Measurements from ENCODE around the gene FGF18.
"Not testable (repeated sequence)": the region's sequence is repeated elsewhere in the genome, so short reads cannot be mapped to it uniquely, and the experiment has no call there.

The FGF18 gene

DNA sequence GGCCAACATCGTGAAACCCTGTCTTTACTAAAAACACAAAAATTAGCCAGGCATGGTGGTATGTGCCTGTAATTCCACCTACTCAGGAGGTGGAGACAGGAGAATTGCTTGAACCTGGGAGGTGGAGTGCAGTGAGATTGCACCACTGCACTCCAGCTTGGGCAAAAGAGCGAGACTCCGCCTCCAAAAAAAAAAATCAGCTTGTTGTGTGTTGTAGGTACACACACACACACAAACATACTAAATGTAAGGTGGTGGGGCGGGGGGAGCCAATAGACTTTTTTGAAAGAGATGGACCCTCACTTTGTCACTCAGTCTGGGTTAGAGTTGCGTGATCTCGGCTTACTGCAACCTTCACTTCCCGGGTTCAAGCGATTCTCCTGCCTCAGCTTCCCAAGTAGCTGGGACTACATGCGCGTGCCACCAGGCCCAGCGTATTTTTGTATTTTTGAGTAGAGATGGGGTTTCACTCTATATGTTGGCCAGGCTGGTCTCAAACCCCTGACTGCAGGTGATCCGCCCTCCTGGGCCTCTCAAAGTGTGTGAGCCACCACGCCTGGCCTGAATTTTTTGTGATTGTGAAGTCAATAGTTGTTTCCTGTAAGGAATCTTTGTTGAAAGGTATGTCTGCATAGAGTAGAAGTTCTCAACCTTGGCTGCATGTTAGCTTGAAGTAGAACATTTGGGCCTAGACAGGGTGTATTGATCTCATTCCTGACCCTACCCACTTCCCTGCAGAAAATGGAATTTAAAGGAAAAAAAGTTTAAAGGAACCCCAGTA lies 18.1 kb upstream of the FGF18 start:
- H3K27ac ChIP-seq (ENCODE audit: low read depth, low read length): no peak overlapping the region
- no peak for TF ChIP-seq EZH2phosphoT487 (conservative IDR thresholded peaks at IDR 0.05; ENCODE audit: low read length)
- TF ChIP-seq, protein P1, sequence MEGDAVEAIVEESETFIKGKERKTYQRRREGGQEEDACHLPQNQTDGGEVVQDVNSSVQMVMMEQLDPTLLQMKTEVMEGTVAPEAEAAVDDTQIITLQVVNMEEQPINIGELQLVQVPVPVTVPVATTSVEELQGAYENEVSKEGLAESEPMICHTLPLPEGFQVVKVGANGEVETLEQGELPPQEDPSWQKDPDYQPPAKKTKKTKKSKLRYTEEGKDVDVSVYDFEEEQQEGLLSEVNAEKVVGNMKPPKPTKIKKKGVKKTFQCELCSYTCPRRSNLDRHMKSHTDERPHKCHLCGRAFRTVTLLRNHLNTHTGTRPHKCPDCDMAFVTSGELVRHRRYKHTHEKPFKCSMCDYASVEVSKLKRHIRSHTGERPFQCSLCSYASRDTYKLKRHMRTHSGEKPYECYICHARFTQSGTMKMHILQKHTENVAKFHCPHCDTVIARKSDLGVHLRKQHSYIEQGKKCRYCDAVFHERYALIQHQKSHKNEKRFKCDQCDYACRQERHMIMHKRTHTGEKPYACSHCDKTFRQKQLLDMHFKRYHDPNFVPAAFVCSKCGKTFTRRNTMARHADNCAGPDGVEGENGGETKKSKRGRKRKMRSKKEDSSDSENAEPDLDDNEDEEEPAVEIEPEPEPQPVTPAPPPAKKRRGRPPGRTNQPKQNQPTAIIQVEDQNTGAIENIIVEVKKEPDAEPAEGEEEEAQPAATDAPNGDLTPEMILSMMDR (IDR thresholded peaks at IDR 0.05; ENCODE audit: insufficient read depth, low read length, poor library complexity, severe bottlenecking): no peak
- H3K36me3 ChIP-seq (ENCODE audit: low read length): peaks cover 46% of the 10 kb centered on the region
- H3K9me3 ChIP-seq (ENCODE audit: insufficient read depth, low read length): no peaks in the 10 kb centered on the region
- H3K9ac ChIP-seq (ENCODE audit: low read length): no peak overlapping the region
- H3K27me3 ChIP-seq (ENCODE audit: low read length): no peaks in the 10 kb centered on the region
- peaks cover 25% of the 10 kb centered on the region for H3F3A ChIP-seq (ENCODE audit: insufficient read depth)
- no peaks in the 10 kb centered on the region for H3K9me2 ChIP-seq (replicated peaks; ENCODE audit: insufficient read depth, low read length)
- no peak overlapping the region for H3K4me3 ChIP-seq (ENCODE audit: insufficient read depth, low read length, poor library complexity, severe bottlenecking)
- H4K20me1 ChIP-seq (ENCODE audit: low read depth, low read length): peaks cover 64% of the 10 kb centered on the region
- peaks cover 58% of the 10 kb centered on the region for H3K79me2 ChIP-seq (ENCODE audit: insufficient read depth, low read length)
- H2AFZ ChIP-seq (ENCODE audit: low read depth, low read length, severe bottlenecking): no peak overlapping the region
- H3K4me2 ChIP-seq (ENCODE audit: low read depth, low read length, poor library complexity, severe bottlenecking): no peak overlapping the region

DNA sequence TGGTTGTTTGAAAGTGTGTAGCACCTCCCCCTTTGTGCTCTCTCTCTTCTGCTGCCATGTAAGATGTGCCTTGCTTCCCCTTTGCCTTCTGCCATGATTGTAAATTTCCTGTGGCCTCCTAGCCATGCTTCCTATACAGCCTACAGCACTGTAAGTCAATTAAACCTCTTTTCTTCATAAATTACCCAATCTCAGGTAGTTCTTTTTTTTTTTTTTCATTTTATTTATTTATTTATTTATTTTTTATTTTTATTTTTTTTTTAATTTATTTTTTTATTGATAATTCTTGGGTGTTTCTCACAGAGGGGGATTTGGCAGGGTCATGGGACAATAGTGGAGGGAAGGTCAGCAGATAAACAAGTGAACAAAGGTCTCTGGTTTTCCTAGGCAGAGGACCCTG lies 16.7 kb upstream of the FGF18 start:
- H3K9ac ChIP-seq (ENCODE audit: low read length); H3K4me3 ChIP-seq (ENCODE audit: insufficient read depth, low read length, poor library complexity, severe bottlenecking); H3K9me2 ChIP-seq (replicated peaks; ENCODE audit: insufficient read depth, low read length); H3K4me2 ChIP-seq (ENCODE audit: low read depth, low read length, poor library complexity, severe bottlenecking); H3K27me3 ChIP-seq (ENCODE audit: low read length); H3K27ac ChIP-seq (ENCODE audit: low read depth, low read length); H2AFZ ChIP-seq (ENCODE audit: low read depth, low read length, severe bottlenecking); H3K9me3 ChIP-seq (ENCODE audit: insufficient read depth, low read length): not testable (repeated sequence)
- H3K79me2 ChIP-seq (ENCODE audit: insufficient read depth, low read length): peaks cover 47% of the 10 kb centered on the region
- H3F3A ChIP-seq (ENCODE audit: insufficient read depth): peaks cover 39% of the 10 kb centered on the region
- peaks cover 65% of the 10 kb centered on the region for H4K20me1 ChIP-seq (ENCODE audit: low read depth, low read length)
- H3K36me3 ChIP-seq (ENCODE audit: low read length): peaks cover 51% of the 10 kb centered on the region

DNA sequence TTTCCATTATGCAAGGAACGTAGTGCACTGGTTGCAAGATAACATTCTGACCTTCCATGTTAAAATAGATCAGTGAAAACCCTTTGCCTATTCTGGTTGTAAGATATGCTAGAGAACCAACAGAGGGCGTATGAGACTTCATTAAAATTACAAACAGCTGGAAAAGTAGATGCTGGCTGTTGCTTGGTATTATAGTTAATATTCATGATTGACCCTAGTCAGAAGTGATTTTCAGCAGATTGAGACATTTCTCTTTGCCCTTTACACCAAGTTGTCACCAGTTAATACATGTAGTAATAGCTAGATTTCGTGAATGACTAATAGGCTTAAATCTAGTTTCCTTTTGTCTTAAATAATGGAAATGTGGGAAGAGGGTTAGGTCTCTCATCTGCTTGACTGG lies 13.8 kb upstream of the FGF18 start:
- TF ChIP-seq EZH2phosphoT487 (conservative IDR thresholded peaks at IDR 0.05; ENCODE audit: low read length): no peak
- TF ChIP-seq, protein P1 (IDR thresholded peaks at IDR 0.05; ENCODE audit: insufficient read depth, low read length, poor library complexity, severe bottlenecking): no peak
- H3K36me3 ChIP-seq (ENCODE audit: low read length): peaks cover 58% of the 10 kb centered on the region
- no peaks in the 10 kb centered on the region for H3K27me3 ChIP-seq (ENCODE audit: low read length)
- no peaks in the 10 kb centered on the region for H3K9me2 ChIP-seq (replicated peaks; ENCODE audit: insufficient read depth, low read length)
- H2AFZ ChIP-seq (ENCODE audit: low read depth, low read length, severe bottlenecking): no peak overlapping the region
- H4K20me1 ChIP-seq (ENCODE audit: low read depth, low read length): peaks cover 62% of the 10 kb centered on the region
- no peak overlapping the region for H3K4me2 ChIP-seq (ENCODE audit: low read depth, low read length, poor library complexity, severe bottlenecking)
- H3K4me3 ChIP-seq (ENCODE audit: insufficient read depth, low read length, poor library complexity, severe bottlenecking): no peak overlapping the region
- no peak overlapping the region for H3K27ac ChIP-seq (ENCODE audit: low read depth, low read length)
- peaks cover 53% of the 10 kb centered on the region for H3F3A ChIP-seq (ENCODE audit: insufficient read depth)
- no peaks in the 10 kb centered on the region for H3K9me3 ChIP-seq (ENCODE audit: insufficient read depth, low read length)
- H3K9ac ChIP-seq (ENCODE audit: low read length): no peak overlapping the region
- H3K79me2 ChIP-seq (ENCODE audit: insufficient read depth, low read length): peaks cover 29% of the 10 kb centered on the region

DNA sequence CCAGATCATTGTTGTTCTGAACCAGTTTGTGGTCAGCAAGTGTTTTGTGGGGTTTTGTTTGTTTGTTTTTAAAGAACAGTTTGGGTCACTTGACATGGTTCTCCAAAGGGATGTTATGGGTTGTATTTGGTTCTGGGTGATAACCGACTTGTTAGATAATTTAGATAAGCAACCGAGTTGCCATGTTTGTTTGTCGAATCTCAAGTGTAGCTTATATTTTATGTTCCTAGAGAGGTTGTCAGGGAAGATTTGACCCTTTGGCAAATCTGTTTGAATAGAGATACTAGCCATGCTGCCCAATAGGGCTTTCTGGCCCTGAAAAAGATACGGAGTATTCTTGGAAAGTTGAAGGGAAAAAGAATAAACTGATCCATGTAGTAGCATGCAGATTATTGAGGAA lies 12.2 kb upstream of the FGF18 start:
- no peaks in the 10 kb centered on the region for H3K27me3 ChIP-seq (ENCODE audit: low read length)
- no peaks in the 10 kb centered on the region for H3K9me2 ChIP-seq (replicated peaks; ENCODE audit: insufficient read depth, low read length)
- H3F3A ChIP-seq (ENCODE audit: insufficient read depth): peaks cover 67% of the 10 kb centered on the region
- H3K27ac ChIP-seq (ENCODE audit: low read depth, low read length): no peak overlapping the region
- no peak overlapping the region for H3K9ac ChIP-seq (ENCODE audit: low read length)
- TF ChIP-seq, protein P1 (IDR thresholded peaks at IDR 0.05; ENCODE audit: insufficient read depth, low read length, poor library complexity, severe bottlenecking): no peak
- no peak for TF ChIP-seq EZH2phosphoT487 (conservative IDR thresholded peaks at IDR 0.05; ENCODE audit: low read length)
- H2AFZ ChIP-seq (ENCODE audit: low read depth, low read length, severe bottlenecking): no peak overlapping the region
- no peaks in the 10 kb centered on the region for H3K9me3 ChIP-seq (ENCODE audit: insufficient read depth, low read length)
- H4K20me1 ChIP-seq (ENCODE audit: low read depth, low read length): peaks cover 56% of the 10 kb centered on the region
- H3K79me2 ChIP-seq (ENCODE audit: insufficient read depth, low read length): peaks cover 19% of the 10 kb centered on the region; the same call in 1 of the 2 replicates
- peaks cover 57% of the 10 kb centered on the region for H3K36me3 ChIP-seq (ENCODE audit: low read length)
- H3K4me3 ChIP-seq (ENCODE audit: insufficient read depth, low read length, poor library complexity, severe bottlenecking): no peak overlapping the region
- H3K4me2 ChIP-seq (ENCODE audit: low read depth, low read length, poor library complexity, severe bottlenecking): no peak overlapping the region

Data from SU-DHL-6 (cell line).